HG03457 (cell line): ENCODE results near the gene PTK6.
"Not testable (repeated sequence)": the region's sequence is repeated elsewhere in the genome, so short reads cannot be mapped to it uniquely, and the experiment has no call there.

Experiments
- ATAC-seq: cut with Tn5 transposase; IDR thresholded peaks from one replicate; pipeline ENCODE4 v1.9.1; 2021; ENCODE audit warnings: moderate number of reproducible peaks; ENCODE audit not compliant: unreplicated experiment

Gene PTK6

DNA sequence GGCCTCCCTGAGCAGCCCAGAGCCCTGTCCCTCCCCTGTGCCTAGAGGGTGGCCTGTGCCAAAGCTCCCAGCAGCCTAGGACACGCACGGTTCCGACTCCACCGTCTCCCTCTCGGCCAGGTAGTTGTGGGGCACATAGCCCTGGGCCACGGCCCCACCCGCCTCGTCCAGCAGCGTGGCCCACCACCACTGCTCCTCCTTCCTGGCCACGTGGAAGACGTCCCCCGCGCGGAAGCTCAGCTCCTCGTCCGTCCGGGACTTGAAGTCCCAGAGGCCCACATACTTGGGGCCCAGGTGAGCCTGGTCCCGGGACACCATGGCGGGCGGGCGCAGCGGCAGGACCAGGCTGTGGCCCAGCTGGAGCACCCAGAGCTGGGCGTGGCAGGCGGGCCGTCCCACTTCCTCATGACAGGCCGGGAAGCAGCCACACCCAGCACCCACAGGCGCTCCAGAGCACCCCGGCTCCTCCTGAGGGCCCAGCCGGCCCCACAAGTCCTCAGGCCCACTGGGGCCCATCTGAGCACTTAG lies at the start of gene PTK6:
TSS of gene PTK6 (minus strand) at position 380 of the 528 bp plus-strand sequence. CDS start at position 318, 62 bp downstream.
- no peak for ATAC-seq

DNA sequence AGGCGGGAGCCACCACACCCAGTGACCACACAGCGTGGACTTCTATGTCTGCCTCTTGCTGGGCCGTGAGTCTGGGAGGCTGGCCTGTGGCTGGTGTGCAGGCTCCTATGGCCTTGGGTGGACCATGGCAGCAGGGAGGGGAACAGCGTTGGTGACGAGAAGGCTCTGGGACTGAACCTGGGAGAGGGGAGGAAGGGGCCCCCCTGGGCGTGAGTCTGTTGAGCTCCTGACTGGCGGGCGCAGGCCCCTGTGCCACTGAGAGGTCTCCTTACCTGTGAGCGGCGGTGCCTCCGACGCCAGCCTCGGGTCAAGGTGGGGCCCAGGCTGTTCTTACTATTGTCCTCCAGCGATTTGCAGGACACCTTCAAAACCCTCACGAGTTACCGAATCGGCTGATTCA lies 49.6 kb upstream of the PTK6 start:
- ATAC-seq: no peak

DNA sequence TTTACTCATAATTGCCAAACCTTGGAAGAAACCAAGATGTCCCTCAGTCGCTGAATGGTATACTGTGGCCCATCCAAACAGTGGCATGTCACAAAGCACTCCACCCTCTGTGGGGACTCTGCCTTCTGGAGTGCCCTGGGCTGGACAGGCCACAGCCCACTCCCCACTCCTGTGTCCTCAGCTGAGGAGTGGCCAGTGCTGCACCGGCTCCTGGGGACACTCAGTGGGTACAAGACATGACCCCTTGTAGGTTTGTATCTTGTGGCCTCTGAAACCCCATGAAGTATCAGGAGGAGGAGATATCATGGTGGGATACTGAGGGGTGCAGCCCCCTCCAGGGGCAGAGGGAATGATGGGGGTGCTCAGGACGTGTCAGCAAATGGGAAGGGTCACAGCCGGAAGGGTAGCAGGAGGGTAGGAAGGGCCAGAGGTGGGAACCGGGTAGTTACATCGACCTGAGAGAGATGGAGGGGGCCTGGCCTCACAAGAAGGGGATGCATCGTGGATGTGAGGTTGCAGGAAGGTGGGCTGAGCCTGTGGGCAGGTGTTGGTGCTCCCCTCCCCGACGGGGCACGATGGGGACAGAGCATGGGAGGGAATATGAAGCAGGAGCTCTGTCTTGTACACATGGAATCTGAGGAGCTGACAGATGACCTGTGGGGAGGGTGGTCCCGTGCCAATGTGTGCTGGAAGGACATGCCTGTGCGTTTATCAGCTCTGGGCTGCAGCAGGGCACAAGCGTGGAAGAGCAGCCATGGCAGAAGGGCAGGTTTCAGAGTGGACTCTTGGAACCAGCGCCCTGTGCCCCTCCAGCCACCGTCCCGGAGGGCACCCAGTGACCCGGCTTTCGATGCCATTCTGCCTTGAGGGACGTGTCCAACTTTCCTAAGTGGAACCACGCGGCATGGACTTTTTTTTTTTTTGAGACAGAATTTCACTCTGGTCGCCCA lies 48.7 kb upstream of the PTK6 start:
- no peak for ATAC-seq

DNA sequence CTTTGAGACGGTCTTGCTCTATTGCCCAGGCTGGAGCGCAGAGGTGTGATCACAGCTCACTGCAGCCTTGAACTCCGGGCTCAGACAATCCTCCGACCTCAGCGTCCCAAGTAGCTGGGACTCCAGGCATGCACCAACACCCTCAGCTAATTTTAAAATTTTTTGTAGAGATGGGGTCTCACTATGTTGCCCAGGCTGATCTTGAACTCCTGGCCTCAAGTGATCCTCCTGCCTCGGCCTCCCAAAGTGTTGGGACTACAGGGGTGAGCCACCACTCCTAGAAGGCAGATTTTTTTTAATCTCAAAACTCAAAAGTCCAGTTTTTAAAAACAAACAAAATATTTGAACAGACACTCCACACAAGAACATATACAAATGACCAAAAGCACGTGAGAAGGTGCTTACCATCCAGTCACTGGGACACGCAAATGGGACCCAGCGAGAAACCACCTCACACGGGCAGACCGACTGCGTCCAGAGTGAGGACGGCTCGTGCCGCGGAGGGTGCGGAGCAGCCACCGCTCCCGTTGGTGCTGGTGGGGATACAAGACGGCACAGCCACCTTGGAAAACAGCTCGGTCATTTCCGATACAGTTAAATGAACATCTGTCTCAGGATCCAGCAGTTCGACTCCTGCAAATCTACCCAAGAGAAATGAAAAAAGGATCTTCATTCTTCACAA lies 45.3 kb upstream of the PTK6 start:
- no peak for ATAC-seq

DNA sequence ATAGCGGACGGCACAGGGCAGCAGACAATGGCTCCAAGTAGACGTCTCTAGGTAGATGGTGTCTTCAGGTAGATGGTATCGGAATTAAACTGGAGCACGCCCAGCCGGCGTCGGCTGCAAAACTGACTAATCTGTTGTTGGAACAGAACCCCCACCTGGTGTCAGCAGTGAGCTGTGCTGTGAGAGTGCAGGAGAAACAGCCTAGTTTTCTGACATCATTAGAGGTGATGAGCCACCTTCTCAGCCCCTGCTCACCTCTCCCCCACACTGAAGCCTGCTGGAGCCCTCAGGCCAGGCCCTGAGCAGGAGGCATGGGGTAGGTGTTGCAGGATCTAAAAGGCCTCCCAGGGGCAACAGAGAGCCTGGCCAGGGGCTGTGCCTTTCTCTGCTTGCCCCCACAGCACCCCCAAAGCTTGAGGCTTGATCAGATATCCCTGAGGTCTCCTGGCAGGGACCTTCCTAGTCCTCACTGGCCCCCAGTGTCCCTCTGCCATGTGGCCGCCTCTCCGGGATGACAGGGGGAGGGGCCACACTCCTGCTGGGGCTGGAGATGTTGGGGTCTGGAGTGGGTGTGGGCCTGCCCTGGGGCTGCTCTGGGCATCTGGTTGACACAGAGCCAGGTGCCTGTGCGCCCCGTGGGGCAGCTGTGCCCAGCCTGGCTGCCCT lies 43.8 kb upstream of the PTK6 start:
- ATAC-seq: no peak

DNA sequence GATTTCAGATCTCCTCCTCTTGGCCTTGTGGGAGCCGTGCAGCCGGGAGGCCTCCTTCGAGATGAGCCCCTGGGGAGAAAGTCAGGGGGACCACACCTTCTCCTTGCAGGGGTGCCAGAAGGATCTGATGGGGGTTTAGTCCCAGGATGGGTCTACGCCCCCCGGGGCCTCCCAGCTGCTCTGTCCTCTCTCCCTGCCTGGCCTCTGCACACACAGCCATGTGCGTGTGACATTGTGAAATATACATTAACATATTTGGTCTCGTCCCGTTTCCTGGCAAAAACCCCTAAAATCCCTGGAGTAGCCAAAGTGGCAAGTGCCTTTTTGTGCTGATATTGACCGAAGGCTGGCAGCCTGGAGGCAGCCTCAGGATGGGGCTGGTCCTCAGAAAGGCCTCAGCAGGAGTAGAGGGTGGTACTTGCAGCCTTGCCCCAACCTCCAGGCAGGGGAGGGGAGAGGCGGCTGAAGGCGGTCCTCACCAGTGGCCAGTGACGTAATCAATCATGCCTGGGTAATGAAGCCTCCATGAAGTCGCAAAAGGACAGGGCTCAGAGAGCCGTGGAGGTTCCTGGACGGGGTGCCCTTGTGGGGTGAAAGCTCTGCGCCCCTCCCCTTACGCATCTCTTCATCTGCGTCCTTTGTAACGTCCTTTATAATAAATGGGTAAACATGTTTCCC lies 42.0 kb upstream of the PTK6 start:
- ATAC-seq: no peak

DNA sequence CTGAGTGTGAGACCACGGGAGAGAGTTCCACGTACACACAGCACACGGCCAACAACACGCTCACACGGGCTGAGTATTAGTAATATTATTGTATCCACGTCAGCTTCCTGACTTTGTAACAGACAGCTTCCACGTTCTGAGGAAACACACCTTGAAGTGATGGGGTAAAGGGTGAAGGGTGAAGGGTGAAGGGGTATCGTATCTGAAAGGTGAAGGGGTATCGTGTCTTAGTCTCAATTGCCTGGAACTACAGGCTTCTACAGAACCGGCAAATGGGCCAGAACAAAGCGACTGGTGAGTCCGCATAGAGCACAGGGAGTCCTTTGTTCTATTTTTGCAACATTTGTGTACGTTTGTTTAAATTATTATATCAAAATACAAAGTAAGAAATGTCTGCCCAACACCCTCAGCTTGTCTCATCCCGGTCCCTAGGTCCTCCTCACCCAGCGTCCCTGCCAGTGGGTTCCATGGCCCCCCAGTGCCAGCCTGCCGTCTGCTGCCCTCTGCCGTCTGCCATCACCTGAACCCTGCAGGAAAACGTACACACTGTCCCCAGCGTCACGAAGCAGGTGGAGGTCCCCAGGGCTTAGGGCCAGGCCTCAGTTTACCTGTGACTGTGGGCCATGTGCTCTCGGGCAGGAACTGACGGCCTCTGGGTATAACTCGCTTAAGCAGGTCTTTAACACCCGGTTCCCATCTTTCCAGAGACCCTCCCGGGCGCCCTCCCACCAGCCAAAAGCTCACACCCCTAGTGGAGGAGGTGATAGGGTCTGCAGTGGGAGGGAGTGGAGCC lies 41.2 kb upstream of the PTK6 start:
- no peak for ATAC-seq

DNA sequence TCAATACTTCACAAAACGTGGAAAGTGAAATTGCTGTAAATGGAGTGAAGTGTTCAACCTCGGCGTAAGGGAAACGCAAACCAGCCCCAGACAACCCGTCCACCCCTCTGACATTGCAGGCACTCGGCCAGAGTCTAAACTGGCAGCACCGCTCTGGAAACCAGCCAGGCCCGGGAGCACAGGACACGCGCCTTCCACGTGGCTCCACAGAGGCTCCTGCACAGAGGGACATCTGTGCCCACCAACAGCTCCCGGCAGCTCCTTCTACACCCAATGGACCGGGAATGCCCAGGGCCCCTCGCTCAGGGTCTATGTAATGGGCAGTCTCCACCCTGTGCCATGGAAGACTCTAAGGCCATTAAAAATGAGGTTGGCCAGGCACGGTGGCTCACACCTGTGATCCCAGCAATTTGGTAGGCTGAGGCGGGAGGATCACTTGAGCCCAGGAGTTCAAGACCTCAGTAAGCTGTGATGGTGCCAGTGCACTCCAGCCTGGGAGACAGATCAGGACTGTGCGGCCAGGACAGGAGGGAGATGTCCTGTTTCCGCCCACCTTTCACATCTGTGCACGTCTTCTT lies 40.2 kb upstream of the PTK6 start:
- ATAC-seq: no peak

DNA sequence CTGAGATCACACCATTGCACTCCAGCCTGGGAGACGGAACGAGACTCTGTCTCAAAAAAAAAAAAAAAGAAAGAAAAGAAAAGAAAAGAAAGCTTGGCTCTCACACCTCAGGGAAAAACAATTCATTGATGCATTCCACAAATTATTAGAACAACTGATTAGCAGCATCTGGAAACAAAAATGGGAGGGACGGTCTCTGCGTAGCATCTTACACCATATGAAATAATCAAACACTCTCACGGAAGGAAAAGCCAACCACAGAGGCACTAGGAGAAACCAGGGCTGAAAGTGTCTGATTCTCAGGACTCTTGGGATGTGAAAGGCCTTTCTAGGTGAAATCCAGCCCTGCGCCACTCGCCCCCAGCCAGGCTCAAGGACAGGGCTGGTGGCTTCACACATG lies 39.1 kb upstream of the PTK6 start:
- no peak for ATAC-seq

DNA sequence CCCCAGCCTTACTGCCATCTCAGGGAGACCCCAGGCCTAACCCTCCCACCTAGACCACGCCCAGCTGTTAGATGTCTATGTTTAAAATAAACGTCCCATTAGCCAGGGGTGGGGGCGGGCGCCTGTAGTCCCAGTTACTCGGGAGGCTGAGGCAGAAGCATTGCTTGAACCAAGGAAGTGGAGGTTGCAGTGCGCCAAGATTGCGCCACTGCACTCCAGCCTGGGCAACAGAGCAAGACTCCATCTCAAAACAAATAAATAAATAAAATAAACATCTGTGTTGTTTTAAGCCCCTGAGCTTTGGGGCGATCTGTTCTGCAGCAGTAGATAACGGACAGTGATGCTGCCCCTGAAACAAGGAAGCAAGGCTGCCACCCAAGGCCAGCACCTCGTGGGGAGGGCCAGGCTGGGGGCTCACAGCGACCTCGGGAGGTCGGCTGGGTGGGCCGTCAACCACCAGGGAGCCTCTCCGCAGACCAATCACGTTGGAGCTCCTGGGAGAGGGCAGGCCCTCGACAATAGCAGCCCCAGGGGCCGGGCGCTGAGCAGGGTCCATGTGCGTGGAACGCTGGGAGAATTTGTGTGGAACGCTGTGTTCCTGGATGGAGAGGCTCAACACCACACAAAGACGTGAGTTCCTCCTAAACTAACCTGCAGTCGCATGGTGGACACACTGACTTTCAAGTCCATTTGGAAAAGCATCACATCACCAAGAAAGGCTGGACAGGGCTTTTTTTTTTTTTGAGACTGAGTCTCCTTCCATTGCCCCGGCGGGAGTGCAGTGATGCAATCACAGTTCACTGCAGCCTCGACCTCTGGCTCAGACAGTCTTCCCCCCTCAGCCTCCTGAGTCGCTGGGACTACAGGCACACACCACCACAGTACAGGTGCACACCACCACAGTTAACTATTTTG lies 37.9 kb upstream of the PTK6 start:
- ATAC-seq: no peak

DNA sequence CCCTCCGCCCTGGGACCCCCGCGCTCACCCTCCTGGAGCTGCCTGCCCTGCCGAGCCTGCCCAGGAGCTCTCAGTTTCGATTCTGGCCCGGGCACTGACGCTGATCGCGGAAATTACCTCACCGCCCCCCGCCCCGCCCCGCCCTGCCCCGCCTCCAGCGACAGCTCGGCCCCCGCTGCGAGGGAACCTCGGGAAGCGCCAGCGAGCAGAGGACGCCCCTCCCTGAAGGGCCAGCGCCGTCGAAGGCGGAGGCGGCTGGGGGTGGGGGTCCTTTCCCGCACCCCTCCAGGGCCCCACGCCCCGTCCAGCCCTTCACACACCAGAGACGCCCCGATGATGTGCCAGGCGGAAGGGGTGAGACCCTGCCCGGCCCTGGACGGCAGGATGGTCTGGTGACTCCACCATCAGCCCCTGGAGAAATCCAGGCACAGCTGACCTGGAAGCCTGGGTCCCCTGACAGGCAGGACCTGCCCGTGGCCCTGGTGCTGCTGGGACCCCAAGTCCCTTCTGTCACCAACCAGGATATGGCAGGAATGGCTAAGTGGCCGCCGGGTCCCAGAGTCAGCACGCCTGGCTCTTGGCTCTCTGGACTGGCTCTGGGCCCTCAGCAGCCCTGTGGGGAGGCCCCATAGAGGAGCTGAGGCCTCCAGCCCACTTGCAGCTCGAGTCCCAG lies 37.1 kb upstream of the PTK6 start, which contains the start of gene HELZ2:
TSS of gene HELZ2 (minus strand) at position 84 of the 673 bp plus-strand sequence. CDS start 1,854 bp downstream, outside the sequence.
- ATAC-seq: no peak

DNA sequence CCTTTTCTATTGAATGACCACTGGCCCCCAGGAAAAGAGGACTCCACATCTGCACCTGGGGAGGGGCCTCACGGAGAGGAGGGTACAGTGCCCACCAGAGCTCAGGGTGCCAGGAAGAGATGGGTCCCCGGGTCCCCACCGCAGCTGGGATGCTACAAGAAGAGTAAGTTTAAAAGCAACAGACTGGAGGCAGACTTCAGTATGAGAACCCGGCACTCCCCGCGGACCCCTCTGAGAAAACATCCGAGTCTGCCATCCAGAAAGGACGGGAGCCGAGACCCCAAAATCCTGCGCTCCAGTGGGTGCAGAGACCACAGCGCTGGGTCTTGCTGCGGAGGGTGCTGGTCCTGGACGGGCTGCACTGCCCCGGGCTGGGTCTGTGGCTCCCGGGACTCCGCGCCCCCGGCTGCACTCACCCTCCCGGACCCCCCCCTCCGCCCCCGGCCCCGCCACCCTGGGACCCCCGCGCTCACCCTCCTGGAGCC lies 36.5 kb upstream of the PTK6 start:
- ATAC-seq: no peak

DNA sequence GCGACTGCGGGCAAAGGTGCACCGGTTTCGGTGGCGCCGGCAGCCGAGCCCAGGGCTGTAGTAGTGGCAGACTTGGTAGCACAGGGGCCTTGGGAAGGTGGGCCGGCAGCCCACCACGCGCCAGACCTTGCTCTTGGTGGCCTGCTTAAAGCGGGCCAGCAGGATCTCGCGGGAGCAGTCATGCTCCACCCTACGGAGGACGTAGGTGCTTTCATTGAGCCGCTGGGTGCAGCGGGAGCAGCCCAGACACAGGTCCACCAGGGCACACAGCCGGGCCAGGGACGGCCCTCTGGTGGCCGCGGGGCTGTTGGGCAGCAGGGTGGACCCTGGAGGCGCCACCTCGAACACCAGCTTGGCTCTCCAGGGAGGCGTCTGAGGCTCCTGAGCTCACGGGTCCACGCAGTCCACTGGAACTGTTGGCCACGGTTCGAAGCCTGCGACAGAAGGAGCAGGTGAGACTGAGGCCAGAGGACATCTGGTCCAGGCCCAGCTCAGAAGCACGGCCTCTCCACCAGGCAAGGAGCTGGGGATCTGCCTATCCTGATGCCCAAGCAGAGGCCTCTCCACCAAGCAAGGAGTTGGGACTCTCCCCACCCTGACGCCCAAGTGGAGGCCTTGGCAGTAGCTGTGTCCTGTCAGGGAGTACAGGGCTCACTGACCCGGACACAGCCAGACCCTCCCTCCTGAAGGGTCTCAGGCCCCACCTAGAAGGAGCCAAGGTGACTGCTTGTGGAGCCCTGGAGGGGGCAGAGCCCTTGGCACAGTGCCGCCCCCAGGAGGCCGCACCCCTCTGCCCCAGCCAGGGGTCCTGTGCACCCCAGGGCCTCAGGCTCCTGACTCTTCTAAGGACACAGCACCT lies 35.8 kb upstream of the PTK6 start:
- ATAC-seq: no peak

DNA sequence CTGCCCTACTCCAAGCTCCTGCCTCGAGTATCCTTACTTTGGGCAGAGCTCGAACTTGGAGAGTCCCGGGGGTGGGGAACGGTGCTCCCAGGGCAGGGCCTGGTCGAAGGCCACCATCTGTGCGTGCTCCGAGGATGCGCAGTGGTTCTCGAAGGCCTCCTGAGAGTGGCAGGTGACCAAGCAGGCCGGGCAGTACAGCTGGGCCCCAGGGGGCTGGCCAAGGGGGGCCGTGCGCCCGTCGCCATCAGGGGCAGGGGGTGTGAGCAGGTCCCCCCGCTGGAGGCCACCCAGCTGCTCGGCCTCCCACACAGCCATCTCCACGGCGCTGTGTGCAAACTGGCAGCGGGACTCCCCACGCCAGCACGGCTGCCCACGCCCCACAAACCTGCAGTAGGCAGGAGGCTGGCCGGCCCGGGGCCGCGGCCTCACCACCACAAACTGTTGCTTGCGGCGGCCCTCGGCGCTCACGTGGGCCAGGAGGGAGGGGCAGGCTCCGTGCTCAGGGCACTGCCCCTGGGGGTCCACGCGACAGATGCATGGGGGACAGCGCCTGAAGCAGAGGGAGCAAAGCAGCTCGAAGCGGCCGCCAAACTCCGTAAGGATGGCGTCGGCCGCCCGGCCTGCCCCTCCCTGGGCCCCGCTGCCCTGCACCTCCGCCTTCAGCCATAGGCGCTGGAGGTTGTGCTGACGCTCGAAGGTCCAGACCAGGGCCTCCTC lies 35.1 kb upstream of the PTK6 start:
- ATAC-seq: no peak

DNA sequence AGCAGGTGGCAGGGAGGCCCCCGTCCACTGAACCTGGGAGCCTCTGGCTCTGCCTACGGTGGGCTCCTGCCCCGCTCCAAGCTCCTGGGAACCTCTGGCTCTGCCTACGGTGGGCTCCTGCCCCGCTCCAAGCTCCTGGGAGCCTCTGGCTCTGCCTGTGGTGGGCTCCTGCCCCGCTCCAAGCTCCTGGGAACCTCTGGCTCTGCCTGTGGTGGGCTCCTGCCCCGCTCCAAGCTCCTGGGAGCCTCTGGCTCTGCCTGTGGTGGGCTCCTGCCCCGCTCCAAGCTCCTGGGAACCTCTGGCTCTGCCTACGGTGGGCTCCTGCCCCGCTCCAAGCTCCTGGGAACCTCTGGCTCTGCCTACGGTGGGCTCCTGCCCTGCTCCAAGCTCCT lies 33.9 kb upstream of the PTK6 start:
- ATAC-seq: not testable (repeated sequence)
